H9 (cell line): ENCODE data around the gene TMED6. TPM values are rescaled to one million over a fixed set of nuclear protein-coding genes. Genes with fewer than 3 reads are reported as not detected.

Experiments
- DNase-seq: peaks from one replicate; pipeline ENCODE4 v3.0.0-alpha.2; 2017
- H2AFZ ChIP-seq: one replicate; pipeline ENCODE4 v1.6.1; 2013; ENCODE audit warnings: mild to moderate bottlenecking, low read length, control low read depth, moderate library complexity
- H2AK5ac ChIP-seq: 2 replicates; pipeline ENCODE4 v1.6.1; 2013; ENCODE audit warnings: low read length, control low read depth, mixed read lengths; ENCODE audit not compliant: insufficient read length
- H2BK120ac ChIP-seq: one replicate; pipeline ENCODE4 v1.6.1; 2013; ENCODE audit warnings: low read depth, mild to moderate bottlenecking, low read length, control low read depth, inconsistent platforms; ENCODE audit not compliant: poor library complexity, severe bottlenecking
- H2BK12ac ChIP-seq: 2 replicates; pipeline ENCODE4 v1.6.1; 2013; ENCODE audit warnings: low read length, control low read depth, mixed read lengths, low read depth; ENCODE audit not compliant: insufficient read length
- H2BK15ac ChIP-seq: 2 replicates; pipeline ENCODE4 v1.6.1; 2013; ENCODE audit warnings: low read depth, low read length, control low read depth
- H2BK20ac ChIP-seq: one replicate; pipeline ENCODE4 v1.6.1; 2013; ENCODE audit warnings: low read depth, mild to moderate bottlenecking, low read length, control low read depth, inconsistent platforms; ENCODE audit not compliant: poor library complexity, severe bottlenecking
- H2BK5ac ChIP-seq: 2 replicates; pipeline ENCODE4 v1.6.1; 2013; ENCODE audit warnings: low read length, control low read depth, mixed read lengths; ENCODE audit not compliant: insufficient read length
- H3K14ac ChIP-seq: 2 replicates; pipeline ENCODE4 v1.6.1; 2013; ENCODE audit warnings: low read length, control low read depth; ENCODE audit not compliant: insufficient read depth
- H3K18ac ChIP-seq: 2 replicates; pipeline ENCODE4 v1.6.1; 2013; ENCODE audit warnings: low read depth, mild to moderate bottlenecking, mixed read lengths, low read length, control low read depth; ENCODE audit not compliant: insufficient read length
- H3K23ac ChIP-seq: 2 replicates; pipeline ENCODE4 v1.6.1; 2013; ENCODE audit warnings: low read length, control low read depth, mixed read lengths, low read depth; ENCODE audit not compliant: insufficient read length
- H3K23me2 ChIP-seq: 2 replicates; pipeline ENCODE4 v1.6.1; 2013; ENCODE audit warnings: low read depth, mild to moderate bottlenecking, mixed read lengths, low read length, control low read depth; ENCODE audit not compliant: insufficient read length, poor library complexity, severe bottlenecking
- H3K27ac ChIP-seq: 2 replicates; pipeline ENCODE4 v1.5.1; 2013; ENCODE audit warnings: low read length, control low read depth, mixed read lengths, low read depth; ENCODE audit not compliant: insufficient read length
- H3K27me3 ChIP-seq: 2 replicates; pipeline ENCODE4 v1.6.1; 2013; ENCODE audit warnings: low read length, control low read depth, inconsistent platforms; ENCODE audit not compliant: insufficient read depth
- H3K4ac ChIP-seq: 2 replicates; pipeline ENCODE4 v1.6.1; 2013; ENCODE audit warnings: low read depth, mild to moderate bottlenecking, control low read depth, inconsistent platforms, low read length, moderate library complexity
- H3K4me1 ChIP-seq: 2 replicates; pipeline ENCODE4 v1.6.1; 2013; ENCODE audit warnings: low read length, control low read depth, inconsistent platforms; ENCODE audit not compliant: insufficient read depth
- H3K4me2 ChIP-seq: 2 replicates; pipeline ENCODE4 v1.6.1; 2013; ENCODE audit warnings: low read length, control low read depth, mixed read lengths; ENCODE audit not compliant: insufficient read length, insufficient read depth
- H3K56ac ChIP-seq: 2 replicates; pipeline ENCODE4 v1.6.1; 2013; ENCODE audit warnings: low read depth, mild to moderate bottlenecking, mixed read lengths, low read length, control low read depth; ENCODE audit not compliant: insufficient read length
- H3K79me1 ChIP-seq: 2 replicates; pipeline ENCODE4 v1.6.1; 2013; ENCODE audit warnings: low read depth, mild to moderate bottlenecking, moderate library complexity, low read length, control low read depth, inconsistent platforms; ENCODE audit not compliant: insufficient read depth, poor library complexity, severe bottlenecking
- H3K79me2 ChIP-seq: 2 replicates; pipeline ENCODE4 v1.6.1; 2013; ENCODE audit warnings: low read length, control low read depth, inconsistent platforms; ENCODE audit not compliant: insufficient read depth
- H3K9ac ChIP-seq: 2 replicates; pipeline ENCODE4 v1.6.1; 2013; ENCODE audit warnings: low read length, control low read depth, mixed read lengths; ENCODE audit not compliant: insufficient read length; ENCODE audit errors: extremely low read depth
- H3K9me3 ChIP-seq: one replicate; pipeline ENCODE4 v1.6.1; 2013; ENCODE audit warnings: low read depth, low read length, inconsistent platforms; ENCODE audit not compliant: control insufficient read depth
- H3T11ph ChIP-seq: one replicate; pipeline ENCODE4 v1.6.1; 2013; ENCODE audit warnings: mild to moderate bottlenecking, low read length, control low read depth, inconsistent platforms
- H4K20me1 ChIP-seq: one replicate; pipeline ENCODE4 v1.6.1; 2013; ENCODE audit not compliant: control insufficient read depth, insufficient read length, insufficient read depth
- H4K5ac ChIP-seq: 2 replicates; pipeline ENCODE4 v1.6.1; 2013; ENCODE audit warnings: low read depth, mild to moderate bottlenecking, mixed read lengths, low read length, control low read depth; ENCODE audit not compliant: insufficient read length
- H4K8ac ChIP-seq: replicated peaks from 2 replicates; pipeline ENCODE4 v1.6.1; 2013; ENCODE audit warnings: low read length, control low read depth, mixed read lengths, low read depth; ENCODE audit not compliant: insufficient read length
- H4K91ac ChIP-seq: 2 replicates; pipeline ENCODE4 v1.6.1; 2013; ENCODE audit warnings: low read depth, mild to moderate bottlenecking, moderate library complexity, mixed read lengths, low read length, control low read depth; ENCODE audit not compliant: insufficient read length
- H3K27ac Mint-ChIP-seq, 3 experiments: 2 replicates in 2 of 3; 3 replicates in 1 of 3; pipeline ENCODE4 v1.8.0; 2020 to 2021; ENCODE audit warnings: mixed read lengths in 3 of 3, mild to moderate bottlenecking in 1 of 3, moderate library complexity in 1 of 3
- H3K27me3 Mint-ChIP-seq: 2 replicates; pipeline ENCODE4 v1.8.0; 2021; ENCODE audit warnings: low read depth, mild to moderate bottlenecking, moderate library complexity, mixed read lengths
- H3K36me3 Mint-ChIP-seq, 3 experiments: 2 replicates in 2 of 3; 3 replicates in 1 of 3; pipeline ENCODE4 v1.8.0; 2020 to 2021; ENCODE audit warnings: low read depth in 3 of 3, mixed read lengths in 3 of 3; ENCODE audit not compliant: insufficient read depth in 1 of 3
- H3K4me1 Mint-ChIP-seq, 2 experiments: 2 replicates each; pipeline ENCODE4 v1.8.0; 2020; ENCODE audit warnings: mixed read lengths in 2 of 2
- H3K4me3 Mint-ChIP-seq, 2 experiments: 2 replicates in 1 of 2; 3 replicates in 1 of 2; pipeline ENCODE4 v1.8.0; 2020 to 2021; ENCODE audit warnings: mild to moderate bottlenecking in 2 of 2, mixed read lengths in 2 of 2, moderate library complexity in 1 of 2
- H3K9me3 Mint-ChIP-seq, 2 experiments: 2 replicates in 1 of 2; 3 replicates in 1 of 2; pipeline ENCODE4 v1.8.0; 2020; ENCODE audit warnings: mild to moderate bottlenecking in 2 of 2, mixed read lengths in 2 of 2, moderate library complexity in 1 of 2
- CTCF ChIP-seq: fragments of 200-600 bp; sonication (generic); conservative IDR thresholded peaks from 3 replicates; pipeline ENCODE4 v1.8.0; 2021; ENCODE audit warnings: antibody characterized with exemption, mild to moderate bottlenecking
- WGBS: extraction: QIAGEN DNeasy Blood & Tissue Kit; methylation state at CpG from one replicate; pipeline ENCODE4 v1.1.7; 2013; ENCODE audit warnings: missing lambda C conversion rate, low lambda C conversion rate, mixed read lengths; ENCODE audit not compliant: insufficient read length; ENCODE audit errors: extremely low coverage; 5-methylcytosine and 5-hydroxymethylcytosine counted together
- total RNA-seq: library from RNA; stranded (reverse); gene quantifications from 2 replicates; pipeline ENCODE4 v1.2.1, GENCODE V29; 2021

The TMED6 gene
- total RNA-seq, 1 experiment from 2014 or later, result 0.31 TPM

- Histone ChIP-seq H2BK120ac (no peak overlapping the region), H3K79me2 (no peaks in the 10 kb centered on the region), H4K8ac (no peak overlapping the region), H2BK5ac (no peak overlapping the region), H3K4me2 (no peak overlapping the region), H3K27ac (no peak overlapping the region), H3K27me3 (no peaks in the 10 kb centered on the region; the same call in 1 of the 2 replicates), H3K9me3 (no peaks in the 10 kb centered on the region), H2BK20ac (peak overlapping the region; percentile 29), H2AK5ac (no peak overlapping the region), H4K5ac (no peak overlapping the region), H3K79me1 (no peaks in the 10 kb centered on the region), H3K18ac (peak overlapping the region; percentile 75), H3K23ac (no peak overlapping the region), H4K91ac (no peak overlapping the region), H2AFZ (peak overlapping the region; percentile 99), H3K4me1 (no peaks in the 10 kb centered on the region; the same call in 1 of the 2 replicates), H3K14ac (no peak overlapping the region), H3T11ph (no peak overlapping the region), H2BK15ac (no peak overlapping the region), H2BK12ac (no peak overlapping the region), H3K9ac (no peak overlapping the region), H3K23me2 (no peaks in the 10 kb centered on the region), H4K20me1 (no peaks in the 10 kb centered on the region), H3K4ac (no peak overlapping the region), H3K56ac (no peak overlapping the region)
- H3K9me3 Mint-ChIP-seq, result no peaks in the 10 kb centered on the region
- no peaks in the 10 kb centered on the region; the same call in none of the 2 replicates for H3K27me3 Mint-ChIP-seq
- peak overlapping the region in 2 of 3 experiments; percentile 24 to 90; a peak in 4 of 7 replicates for H3K27ac Mint-ChIP-seq
- DNase-seq, result peak; percentile 53
- peaks cover 11 to 16% of the 10 kb centered on the region in 2 experiments for H3K4me1 Mint-ChIP-seq
- WGBS, result no CpG with 5 or more reads among the region's 13 CpGs
- peak overlapping the region in 1 of 2 experiments; percentile 1; a peak in 1 of 5 replicates for H3K4me3 Mint-ChIP-seq
- peak; percentile 83 for TF ChIP-seq CTCF
- H3K36me3 Mint-ChIP-seq, result no peaks in the 10 kb centered on the region
Observed at GRCh38 chr16:69396187-69397061, 44.8 kb upstream of the TMED6 start.
